GM21576 (cell line): ENCODE results near the gene GRIK4.
"Not testable (repeated sequence)": the region's sequence is repeated elsewhere in the genome, so short reads cannot be mapped to it uniquely, and the experiment has no call there.

Source experiments
- ATAC-seq: cut with Tn5 transposase; IDR thresholded peaks from one replicate; pipeline ENCODE4 v1.9.1; 2021; ENCODE audit warnings: mild to moderate bottlenecking, moderate library complexity; ENCODE audit not compliant: unreplicated experiment

The GRIK4 gene

GRCh38 chr11:120599816-120600420 lies 88.4 kb downstream of the GRIK4 start:
- no peak for ATAC-seq

DNA sequence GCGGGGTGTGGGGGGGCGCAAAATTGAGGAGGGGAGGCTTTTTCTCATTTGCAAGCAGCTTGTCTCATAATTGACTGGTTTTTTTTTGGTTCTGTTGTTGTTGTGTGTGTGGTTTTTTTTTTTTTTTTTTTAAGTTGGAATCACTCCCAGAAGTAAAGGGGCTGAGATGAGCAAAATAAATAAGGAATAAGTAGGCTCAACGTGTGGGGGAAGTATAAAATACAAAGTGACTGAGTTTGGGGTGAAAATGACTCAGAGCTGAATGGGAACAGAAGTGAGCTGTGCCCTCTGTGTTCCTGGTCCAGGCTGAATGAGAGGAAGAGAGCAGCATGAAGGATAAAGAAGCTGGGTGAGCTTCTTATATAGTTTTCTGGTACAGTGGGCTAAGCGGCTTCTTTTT lies 90.0 kb downstream of the GRIK4 start:
- no peak for ATAC-seq

- ATAC-seq = no peak
Measured at GRCh38 chr11:120603071-120603470, 91.5 kb downstream of the GRIK4 start.

DNA sequence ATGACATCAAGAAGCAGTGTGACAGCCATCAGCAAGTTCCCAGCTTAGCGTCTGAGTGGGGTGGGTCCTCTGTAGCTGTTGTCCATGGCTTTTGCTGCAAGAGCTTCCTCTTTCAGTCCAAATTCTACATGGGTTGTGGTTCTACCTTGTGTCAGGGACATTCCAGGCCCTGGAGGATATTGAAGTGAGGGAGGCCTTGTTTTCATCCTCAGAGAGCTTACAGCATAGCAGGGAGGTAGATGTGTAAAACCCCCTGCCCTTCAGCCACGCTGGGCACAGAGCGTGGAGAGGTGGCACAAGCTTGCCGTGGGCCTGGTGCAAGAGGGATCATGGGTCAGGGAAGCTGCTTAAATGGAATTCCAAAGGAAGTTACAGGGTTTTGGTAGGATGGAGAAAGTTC lies 93.9 kb downstream of the GRIK4 start:
- no peak for ATAC-seq

- no peak for ATAC-seq
Measured at GRCh38 chr11:120606211-120607010, 94.9 kb downstream of the GRIK4 start.

DNA sequence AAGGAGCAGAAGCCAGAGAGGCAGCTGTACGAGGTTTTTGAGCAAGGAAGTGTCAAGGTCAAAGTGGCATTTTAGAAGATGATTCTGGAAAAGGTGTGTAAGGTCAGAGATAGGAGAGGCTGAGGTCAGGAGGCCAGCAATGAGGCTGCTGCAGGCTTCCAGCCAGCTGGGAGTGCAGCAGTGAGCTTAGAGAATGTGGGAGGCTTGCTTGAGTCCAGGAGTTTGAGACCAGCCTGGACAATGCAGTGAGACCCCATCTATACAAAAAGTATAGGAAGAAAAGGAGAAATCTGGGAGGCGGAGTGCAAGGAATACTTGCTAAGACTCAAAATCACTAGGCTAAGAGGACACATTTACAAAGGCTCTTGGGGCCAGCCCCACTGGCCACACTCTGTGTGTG lies 96.5 kb downstream of the GRIK4 start:
- no peak for ATAC-seq

GRCh38 chr11:120608760-120609211 lies 97.2 kb downstream of the GRIK4 start:
- ATAC-seq = no peak

DNA sequence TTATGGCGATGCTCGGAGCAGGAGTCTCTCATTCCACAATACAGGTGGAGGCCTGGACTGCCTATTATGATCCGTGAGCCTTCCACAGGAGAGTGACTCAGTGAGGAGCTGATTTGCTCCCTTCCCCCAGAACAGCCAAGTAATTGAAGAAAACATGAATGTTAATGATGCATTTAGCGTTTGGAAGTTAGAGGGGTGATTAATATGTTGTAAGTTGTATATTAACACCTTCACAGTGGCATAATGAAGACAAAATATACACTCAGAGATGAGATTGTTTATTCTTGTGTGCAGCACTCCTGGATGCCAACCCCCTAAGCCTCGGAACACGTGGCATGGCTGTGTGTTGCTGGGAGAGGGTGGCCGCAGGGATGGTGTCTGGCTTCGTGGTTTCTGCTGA lies 98.6 kb downstream of the GRIK4 start:
- ATAC-seq = no peak

DNA sequence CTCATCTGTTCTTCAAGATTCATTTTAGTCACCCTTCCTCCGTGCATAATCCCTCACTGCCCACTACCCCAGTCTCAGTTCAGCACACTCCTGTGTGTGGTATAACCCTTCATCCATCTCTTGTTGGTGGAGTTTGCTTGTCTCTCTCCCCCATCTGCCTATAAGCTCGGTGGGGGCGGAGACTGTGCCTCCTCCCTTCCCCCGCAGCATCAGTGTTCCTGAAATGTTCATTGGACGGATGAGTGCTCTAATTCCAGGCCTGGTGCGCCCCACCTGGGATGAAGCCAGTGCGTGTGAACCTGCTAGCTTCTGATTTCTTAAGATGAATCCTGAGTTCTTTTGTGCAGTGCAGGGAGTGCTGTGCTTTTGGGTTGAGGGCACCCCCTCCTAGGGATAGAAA lies 100.0 kb downstream of the GRIK4 start:
- ATAC-seq = no peak

GRCh38 chr11:120612513-120613263 lies 101.1 kb downstream of the GRIK4 start:
- peak; percentile 76 for ATAC-seq

DNA sequence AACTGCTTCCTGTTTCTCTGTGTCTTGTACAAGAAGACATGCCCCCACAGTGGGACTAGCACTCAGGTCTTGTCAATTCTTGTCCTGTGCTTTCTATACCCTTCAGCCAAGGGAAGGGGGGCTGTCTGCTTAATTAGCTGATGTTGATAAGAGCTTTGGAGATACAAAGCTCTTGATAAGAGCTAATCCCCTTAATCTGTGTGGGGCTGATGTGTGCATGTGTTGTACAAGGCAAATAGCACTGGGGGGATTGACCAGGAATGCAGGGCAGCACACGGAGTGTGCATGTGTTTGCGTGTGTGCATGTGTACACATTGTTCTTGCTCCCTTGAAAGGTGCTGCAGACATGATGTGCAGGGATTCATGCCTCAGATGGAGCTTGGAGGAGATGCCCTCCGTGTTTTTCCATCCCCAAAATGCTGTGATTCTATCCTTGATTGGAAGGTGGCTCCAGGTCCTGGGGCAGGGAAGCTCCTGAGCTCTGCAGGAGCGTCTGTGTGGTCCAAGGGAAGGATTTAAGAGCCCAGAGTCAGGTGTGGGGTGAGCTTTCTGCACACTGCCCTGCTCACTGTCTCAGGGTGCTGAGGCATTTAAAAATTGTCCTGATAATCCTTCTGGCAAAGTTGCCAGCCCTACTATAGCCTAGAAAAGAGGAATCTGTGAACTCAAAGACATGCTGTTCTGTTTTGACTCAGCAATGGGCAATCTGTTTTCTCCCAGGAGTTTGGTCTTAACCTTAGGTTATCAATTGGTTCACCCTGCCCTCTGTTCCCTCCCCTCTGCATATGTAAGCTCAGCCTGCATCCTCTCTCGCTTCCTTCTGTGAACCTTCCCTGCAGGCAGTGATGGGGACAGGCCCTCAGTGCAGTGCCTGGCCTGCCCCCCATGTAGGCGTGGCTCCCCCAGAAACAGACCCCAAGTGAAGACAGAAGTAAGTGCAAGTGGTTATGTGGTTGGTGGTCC lies 102.0 kb downstream of the GRIK4 start:
- ATAC-seq = peak; percentile 80

GRCh38 chr11:120615391-120615790 lies 103.8 kb downstream of the GRIK4 start:
- no peak for ATAC-seq

DNA sequence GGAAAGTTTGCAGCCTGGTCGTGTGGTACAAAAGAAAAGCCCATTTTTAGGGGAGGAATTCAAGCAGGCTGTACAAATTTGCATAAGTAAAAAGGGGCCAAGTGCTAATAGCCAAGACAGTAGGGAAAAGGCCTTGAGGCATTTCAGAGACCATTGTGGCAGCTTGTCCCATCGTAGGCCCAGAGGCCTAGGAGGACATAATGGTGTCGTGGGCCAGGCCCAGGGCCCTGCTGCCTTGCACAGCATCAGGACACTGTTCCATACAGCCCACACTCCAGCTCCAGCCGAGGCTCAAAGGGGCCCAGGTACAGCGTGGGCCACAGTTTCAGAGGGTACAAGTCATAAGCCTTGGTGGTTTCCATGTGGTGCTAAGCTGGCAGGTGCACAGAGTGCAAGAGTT lies 106.9 kb downstream of the GRIK4 start:
- ATAC-seq = no peak

DNA sequence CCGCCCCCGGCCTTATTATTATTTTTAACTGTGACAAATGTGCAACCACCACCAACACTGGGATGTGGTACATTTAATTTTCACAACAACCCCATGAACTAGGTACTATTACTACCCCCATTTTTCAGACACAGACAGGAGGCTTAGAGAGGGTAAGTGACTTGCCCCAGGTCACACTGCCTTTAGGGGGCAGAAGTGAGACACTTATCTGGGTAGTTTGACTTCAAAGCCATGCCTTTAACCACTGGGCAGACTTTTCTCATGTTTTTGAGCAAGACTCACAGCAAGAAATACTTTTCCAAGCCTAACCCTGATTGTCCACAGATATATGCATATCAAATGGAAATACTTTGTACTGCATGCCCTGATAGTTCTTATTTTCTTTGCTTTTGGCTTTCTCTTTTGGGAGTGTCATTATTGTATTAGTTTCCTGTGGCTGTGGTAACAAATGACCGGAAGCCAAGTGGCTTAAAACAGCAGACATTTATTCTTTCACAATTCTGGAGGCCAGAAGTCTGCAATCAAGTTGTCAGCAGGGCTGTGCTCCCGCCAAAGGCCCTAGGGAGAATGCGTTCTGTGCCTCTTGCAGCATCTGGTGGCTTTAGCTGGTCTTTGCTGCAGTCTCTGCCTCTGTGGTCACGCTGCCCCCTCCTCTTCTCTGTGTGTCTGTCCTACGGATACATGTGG lies 110.8 kb downstream of the GRIK4 start:
- ATAC-seq = no peak

DNA sequence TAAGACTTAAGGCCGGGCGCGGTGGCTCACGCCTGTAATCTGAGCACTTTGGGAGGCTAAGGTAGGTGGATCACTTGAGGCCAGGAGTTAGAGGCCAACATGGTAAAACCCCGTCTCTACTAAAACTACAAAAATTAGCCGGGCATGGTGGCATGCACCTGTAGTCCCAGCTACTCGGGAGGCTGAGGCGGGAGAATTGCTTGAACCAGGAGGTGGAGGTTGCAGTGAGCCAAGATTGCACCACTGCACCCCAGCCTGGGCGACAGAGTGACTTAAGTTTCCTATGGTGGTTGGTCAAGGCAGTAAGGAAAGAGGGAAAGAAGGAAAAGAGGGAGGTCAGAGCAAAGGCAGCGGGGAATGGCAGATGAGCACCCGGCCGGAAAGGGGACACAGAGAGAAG lies 113.4 kb downstream of the GRIK4 start:
- ATAC-seq = not testable (repeated sequence)

- no peak for ATAC-seq
Measured at GRCh38 chr11:120625565-120625964, 114.0 kb downstream of the GRIK4 start.

GRCh38 chr11:120626791-120627190 lies 115.2 kb downstream of the GRIK4 start:
- no peak for ATAC-seq

DNA sequence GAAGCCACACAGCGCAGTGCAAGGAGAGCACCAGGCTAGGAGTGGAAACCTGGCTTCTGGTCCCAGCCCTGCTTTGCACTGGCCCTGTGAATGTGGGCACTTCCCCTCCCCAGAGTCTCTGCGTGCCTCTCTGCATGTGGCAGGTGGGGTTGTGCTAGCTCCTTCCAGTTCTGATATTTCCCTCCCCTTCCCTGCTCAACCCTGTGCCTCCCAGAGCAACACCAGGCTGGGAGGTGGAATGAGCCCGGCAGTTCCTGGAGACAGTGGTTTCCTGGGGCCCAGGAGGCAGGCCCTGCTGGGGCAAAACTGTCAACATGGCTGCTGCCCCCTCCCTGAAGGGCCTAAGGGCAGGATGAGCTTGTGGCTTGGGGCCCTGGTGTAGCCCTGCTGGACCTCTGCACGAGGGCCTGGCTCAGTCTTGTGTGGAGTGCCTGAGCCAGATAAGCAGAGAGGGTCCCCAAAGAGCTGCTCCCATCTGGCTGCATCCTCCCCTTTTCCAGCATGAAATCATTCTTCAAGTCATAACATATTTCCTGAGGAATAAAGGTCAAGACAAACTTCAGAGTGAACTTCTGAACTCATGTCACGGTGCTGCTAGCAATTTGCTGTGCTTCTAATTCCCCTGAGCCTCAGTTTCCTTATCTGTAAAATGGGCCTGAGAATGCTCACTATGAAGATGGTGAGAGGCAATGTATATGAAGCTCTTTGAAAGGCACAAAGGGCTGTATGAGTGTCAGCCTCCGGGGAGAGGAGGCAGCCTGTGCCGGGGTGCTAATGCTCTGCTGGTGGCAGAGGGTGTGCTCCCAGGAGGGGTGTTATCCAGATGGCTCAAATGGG lies 116.0 kb downstream of the GRIK4 start:
- no peak for ATAC-seq

DNA sequence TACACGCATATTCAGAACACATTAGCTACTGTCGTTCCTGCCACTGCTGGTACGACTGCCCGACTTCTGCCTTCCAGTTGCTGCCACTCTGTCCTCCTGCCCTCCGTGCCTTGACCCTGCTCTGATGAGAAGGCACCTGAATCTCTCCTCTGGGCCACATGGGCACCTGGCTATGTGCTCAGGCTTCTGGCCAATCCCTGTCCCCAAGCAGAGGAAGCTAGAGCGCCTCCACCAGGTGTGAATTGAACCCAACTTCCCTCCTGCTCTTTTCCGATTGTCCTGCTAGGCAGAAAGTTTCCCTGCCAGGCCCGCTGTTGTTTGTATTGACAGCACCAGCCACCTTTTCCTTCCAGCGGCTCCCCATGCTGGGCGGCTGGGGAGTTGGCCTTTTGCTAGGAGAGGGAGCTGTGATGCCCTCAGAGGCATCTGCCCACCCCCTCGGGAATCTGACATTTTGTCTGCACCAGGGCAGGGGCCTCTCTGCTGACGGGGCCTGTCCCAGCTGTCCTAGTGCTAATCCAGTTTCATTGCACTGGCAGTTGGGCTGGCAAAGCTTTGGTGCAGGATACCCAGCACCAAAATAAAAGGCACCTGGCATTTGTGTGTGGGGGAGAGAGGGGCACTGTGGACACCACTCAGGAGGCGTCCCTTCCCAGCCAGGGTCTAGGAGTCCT lies 118.0 kb downstream of the GRIK4 start:
- no peak for ATAC-seq
